Loucy (cell line): ENCODE data around the gene DGUOK.

Experiments
- CTCF ChIP-seq: fragments of 200-600 bp; sonication (generic); conservative IDR thresholded peaks from 2 replicates; pipeline ENCODE4 v1.5.1; 2014; ENCODE audit warnings: mild to moderate bottlenecking, antibody characterized with exemption, low read length
- EZH2phosphoT487 ChIP-seq: fragments of 200-600 bp; IDR thresholded peaks from 2 replicates; pipeline ENCODE4 v1.6.1; 2018; ENCODE audit warnings: antibody characterized with exemption, mild to moderate bottlenecking, moderate library complexity, borderline replicate concordance

- TF ChIP-seq CTCF (no peak), EZH2phosphoT487 (no peak)
Observed at GRCh38 chr2:73963385-73964120, 36.9 kb downstream of the DGUOK start.
